ENCODE data around the gene RNPEPL1. TPM values are rescaled to one million over a fixed set of nuclear protein-coding genes. Genes with fewer than 3 reads are reported as not detected.
"Not testable (repeated sequence)": the region's sequence is repeated elsewhere in the genome, so short reads cannot be mapped to it uniquely, and the experiment has no call there.

Gene RNPEPL1
- total RNA-seq, 1 donor from 2014 or later = 119 TPM

DNA sequence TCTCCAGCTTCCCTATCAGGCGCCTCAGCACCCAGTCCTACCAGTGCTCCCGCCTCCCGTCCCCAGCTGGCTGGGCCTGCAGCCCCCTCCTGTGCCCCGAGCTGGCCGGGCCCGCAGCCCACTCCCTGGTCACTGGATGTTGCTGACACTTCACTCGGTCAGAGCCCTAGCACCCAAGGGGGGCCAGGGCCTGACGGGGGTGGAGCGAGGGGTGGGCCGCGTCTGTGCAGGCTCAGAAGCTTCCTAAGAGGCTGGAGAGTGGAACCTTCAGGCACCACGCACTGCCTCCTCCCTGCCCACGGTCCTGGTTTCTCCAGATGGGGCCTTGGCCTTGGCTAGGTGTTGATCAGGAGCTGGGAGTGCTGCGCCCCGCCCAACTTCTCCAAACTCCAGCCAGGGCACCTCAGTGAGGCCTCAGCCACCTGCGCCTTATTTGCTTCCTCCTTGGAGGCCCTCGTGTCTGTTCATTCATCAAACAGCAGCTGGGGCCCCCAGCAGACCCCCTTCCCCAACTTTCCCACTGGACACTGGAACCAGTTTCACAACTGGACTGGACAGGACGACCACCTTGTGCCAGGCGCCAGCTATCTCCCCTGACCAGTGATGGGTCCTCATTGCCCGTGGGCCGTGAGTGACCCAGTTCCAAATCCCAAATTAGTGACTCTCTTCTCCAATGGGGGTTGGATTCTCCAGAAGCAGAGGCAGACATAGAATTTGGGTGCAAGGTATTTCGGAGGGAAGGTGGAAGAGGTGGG lies 35.0 kb downstream of the RNPEPL1 start:
- intact Hi-C loops (cut with micrococcal nuclease) = no loop called here

DNA sequence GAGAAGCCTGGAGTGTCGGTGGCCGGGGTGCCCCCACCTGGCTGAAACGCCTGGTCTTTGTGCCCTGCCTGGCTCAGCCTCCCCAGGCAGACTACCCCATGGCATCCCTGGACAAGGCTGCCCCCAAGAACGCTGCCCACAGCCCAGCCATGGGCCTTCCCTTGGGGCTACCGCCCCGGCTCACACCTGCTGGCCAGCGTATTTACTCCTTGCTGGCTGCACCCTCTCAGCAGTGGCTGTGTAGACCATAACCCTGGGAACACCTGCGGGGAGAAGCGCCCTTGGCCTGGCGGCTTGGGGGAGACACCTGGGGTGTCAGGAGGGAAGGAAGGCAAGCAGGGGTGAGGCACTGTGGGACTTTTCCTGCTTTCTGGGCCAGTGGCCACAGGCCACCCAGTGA lies 35.6 kb downstream of the RNPEPL1 start:
- intact Hi-C loops (cut with micrococcal nuclease) = no loop called here

DNA sequence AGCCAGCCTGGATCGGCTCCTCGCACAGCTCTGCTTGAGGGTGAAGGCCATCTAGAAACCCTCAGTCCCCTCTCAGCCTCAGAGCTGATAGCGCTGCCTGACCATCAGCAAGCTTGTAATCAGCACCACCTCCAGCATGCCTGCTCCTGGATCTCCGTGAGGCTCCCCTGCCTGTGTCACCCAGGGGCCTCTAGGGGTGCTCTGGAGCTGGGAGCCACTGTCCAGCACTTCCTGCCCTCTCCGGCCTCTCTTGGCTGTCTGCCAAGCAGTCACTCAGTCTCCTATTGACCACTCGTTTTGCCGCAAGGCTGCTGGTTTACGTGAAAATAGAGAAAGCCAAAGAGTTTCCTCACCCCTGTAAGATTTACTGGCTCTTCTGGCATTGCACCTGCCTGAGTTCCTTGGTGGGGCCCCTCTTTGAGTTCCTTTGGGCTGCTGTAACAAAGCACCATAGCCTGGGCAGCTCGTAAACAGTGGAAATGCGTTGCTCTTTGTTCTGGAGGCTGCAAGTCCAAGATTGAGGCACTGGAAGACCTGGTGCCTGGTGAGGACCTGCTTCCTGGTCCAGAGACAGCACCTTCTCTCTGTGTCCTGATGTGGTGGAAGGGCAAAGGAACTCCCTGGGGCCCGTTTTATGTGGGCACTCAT lies 36.1 kb downstream of the RNPEPL1 start:
- intact Hi-C loops (cut with micrococcal nuclease) = no loop called here

DNA sequence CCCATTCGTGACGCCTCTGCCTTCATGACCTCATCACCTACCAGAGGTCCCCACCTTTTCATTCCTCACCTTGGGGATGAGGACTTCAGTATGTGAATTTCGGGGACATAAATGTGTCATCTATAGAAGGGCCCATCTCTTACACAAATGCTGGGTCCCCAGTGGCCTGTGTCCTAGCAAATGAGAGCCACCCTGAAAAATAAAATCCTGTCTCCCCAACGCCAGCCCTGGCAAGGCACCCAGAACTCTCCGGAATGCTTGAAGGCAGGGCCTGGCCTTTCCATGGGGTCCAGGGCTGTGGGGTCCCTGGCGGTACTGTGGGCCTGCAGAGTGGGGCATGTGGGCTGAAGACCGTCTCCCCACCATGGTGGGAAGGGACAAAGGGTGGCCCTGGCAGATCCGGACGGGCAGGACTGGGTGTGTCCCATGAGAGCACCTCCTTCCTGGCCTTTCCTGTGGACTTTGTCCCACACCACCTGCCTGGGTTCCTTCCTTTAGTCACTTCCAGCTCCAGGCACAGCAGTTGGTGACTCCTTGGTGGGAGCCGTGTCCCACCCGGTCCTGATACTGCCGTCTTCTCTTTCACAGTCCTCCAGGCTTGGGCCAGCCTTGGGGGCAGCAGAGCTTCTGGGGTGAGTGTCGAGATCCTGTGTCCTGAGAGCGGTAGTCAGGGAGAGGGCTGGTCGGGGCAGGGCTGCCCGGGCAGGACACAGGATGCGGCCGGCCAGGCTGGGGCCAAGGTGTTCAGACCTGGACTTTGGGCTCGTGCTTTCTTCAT lies 36.8 kb downstream of the RNPEPL1 start:
- intact Hi-C loops (cut with micrococcal nuclease) = no loop called here

DNA sequence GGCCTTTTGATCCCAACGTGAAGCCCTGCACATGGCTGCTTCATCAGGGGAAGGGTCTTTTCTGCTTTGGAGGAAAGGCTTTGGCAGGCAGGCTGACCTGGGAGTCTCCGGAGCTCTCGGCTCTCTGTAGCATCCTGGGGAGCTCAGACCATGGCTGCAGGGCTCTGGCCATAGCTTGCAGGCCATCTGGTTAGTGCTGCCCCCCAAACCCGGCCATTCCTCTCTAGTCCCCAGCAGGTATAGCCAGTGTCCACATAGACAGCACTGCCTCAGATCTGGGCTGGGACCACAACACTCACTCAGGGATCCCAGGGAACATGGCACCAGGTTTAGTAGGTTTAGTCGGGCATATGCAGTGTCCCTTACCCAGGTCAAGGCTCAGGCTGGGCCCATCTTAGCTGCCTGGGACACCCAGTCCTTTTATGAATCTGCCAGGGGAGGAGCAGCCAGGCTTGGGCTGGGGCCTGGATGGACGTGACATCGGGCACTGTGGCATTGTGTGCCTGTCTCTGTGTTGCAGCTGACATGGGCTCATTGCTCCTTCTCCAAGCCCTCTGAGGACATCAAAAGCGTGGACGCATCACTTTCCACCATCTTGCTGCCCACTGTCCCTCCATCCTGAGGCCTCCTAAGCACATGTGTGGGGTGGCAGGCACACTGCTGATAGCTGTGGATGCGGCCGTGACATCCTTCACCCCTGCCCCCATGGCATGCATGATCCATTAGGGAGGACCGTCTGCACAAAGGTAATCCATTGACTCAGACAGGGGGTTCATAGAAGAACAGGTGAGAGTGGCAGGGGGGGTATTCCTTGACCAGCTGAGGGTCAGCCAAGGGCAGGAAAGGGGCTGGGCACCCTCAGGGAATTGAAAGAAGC lies 37.8 kb downstream of the RNPEPL1 start:
- intact Hi-C loops (cut with micrococcal nuclease) = no loop called here

DNA sequence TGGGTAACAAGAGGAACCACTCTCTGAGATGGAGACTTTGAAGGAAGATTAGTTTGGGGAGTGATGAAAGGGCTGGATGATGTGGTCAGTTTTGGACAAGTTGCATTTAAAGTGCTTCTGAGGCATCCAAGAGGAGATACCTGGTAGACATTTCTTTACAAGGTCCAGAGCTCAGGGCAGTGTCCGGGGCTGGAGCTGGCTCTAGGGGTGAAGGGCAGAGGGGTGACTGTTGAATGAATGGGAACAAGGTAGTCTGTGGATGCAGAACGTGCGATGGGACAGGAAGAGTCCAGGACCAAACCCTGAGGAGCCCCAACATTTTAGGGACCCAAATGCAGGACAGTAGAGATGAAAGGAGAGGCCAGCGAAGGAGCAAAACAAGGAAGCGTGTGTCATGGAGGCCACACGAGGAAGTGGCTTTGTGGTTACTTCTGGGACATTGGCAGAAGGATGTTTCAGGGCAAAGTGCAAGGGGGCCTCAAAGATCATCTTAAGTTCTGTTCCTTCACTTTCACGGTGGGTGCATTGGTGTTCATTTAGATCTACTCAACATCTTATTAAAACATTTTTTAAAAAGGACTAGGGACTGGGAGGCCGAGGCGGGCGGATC lies 43.4 kb downstream of the RNPEPL1 start:
- intact Hi-C loops (cut with micrococcal nuclease) = no loop called here

DNA sequence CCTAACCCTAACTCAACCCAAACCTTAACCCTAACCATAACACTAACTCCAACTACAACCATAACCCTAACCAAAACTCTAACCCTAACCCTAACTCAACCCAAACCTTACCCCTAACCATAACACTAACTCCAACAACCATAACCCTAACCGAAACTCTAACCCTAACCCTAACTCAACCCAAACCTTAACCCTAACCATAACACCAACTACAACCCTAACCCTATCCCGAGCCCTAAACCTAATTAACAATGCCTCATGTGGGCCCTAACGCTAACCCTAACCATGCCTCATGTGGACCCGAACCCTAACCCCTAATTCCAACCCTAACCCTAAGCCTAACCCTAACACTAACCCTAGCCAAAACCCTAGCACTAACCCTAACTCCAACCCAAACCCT lies 45.5 kb downstream of the RNPEPL1 start:
- intact Hi-C loops (cut with micrococcal nuclease) = loop anchor here (1.0 kb wide), 1 partner anchor 8 kb away; no protein-coding TSS in a partner anchor

DNA sequence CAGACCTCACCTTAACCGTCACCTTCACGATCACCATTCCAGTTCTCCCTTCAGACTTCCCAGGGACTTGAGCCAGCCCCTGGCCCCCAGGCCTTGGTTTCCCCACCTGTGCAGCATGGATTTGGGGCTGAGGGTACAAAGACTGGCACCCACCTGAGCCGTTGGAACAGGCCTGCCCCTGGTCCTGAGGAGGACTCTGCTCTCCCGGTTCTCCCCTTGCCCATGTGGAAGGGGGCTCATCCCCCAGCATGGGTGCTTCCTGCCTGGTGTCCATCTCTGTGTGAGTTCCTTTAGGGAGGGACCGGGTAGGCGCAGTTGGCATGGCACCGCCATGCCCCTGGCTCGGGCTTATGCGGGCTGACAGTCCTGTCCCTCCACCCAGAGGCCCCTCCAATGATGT lies 46.1 kb downstream of the RNPEPL1 start:
- intact Hi-C loops (cut with micrococcal nuclease) = no loop called here

DNA sequence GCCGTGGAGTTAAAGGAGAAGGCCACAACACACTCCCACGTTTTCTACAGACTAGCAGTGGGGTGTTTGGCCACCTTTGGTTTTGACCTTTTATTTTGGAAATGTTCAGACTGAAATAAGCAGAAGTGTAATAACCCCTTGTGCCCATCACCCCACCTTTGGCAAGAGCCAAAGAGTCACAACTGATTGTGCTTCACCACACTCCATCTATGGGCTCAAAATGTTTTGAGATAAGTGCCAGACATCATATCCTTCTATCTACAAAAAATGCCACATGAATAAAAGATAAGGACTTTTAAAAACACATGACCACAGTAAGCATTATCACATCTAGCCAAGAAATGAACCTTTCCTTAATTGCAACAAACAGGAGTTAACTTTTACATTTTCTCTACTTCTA lies 47.1 kb downstream of the RNPEPL1 start:
- intact Hi-C loops (cut with micrococcal nuclease) = no loop called here

DNA sequence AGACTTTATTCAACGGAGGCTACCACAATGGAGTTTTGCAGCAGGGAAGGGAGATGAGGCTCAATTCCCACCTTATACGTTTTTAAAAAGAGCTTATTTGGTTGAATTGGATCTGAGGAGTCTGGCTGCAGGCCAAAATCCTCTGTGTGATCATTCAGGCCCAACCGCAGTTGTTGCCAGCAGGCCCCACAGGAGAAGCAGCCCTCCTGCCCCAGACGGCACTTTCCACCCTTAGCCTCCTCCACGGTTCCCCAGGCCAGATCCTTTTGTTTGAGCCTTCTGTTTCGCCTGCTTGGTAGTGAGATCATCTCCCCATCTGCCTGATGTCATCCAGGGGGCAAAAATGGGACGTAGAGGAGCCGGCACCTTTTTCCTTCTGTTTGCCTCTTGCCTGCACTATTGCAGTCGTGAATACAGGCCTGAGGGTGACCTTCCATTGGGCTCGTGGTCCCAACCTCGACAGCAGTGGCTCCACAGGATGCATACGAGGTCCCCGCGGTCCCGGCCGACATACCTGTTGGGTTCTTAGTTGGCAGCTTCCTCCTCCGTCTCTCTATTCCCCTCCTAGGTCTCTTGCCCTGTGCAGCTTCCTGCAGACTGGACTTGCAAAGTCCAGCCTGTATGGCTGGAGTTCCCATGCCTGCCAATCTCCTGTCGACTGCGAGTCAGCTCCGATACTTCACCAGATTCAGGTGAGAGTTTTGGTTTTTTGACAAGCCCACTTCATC lies 47.7 kb downstream of the RNPEPL1 start:
- intact Hi-C loops (cut with micrococcal nuclease) = no loop called here

DNA sequence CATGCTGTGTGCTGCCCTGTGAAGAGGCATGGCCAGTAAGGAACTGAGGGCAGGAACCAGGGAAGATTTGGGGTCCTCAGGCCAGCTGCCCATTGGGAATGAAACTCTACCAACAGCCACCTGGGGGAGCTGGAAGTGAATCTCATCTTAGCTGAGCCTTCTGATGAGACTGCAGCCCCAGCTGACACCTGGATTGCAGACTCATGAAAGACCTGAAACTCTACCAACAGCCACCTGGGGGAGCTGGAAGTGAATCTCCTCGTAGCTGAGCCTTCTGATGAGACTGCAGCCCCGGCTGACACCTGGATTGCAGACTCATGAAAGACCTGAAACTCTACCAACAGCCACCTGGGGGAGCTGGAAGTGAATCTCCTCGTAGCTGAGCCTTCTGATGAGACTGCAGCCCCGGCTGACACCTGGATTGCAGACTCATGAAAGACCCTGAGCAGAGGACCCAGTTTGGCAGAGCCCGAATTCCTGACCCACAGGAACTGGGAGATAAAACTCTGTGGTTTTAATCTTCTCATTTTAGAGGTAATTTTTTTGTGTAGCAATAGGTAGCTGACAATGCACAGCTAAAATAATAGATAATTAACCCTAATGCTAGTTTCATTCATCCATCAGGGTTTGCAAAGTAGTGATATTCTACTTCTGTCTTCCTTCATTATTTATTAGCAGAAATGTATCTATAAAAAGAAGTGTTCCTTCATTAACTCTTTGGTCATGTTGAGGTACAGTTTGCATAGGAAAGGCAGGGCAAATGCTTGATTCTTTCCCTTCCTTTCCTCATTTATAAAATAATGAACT lies 48.8 kb downstream of the RNPEPL1 start:
- intact Hi-C loops (cut with micrococcal nuclease) = not testable (repeated sequence)

DNA sequence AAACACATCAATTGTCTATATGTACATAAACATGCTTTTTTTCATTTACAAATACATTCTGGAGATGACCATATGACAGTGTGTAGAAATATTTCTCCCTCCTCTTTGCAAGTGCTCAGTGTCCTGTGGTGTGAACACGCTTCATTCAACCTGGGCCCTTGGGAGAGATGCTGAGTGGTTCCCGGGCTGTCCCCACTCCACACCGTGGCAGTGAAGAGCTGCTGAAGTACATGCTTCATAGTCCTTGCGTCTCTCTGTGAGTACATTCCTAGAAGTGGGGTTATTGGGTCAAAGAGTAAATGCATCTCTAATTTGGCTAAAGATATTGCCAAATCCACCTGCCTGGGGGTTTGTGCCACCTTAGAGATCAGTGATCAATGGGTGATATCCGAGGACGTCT lies 50.5 kb downstream of the RNPEPL1 start:
- intact Hi-C loops (cut with micrococcal nuclease) = no loop called here

DNA sequence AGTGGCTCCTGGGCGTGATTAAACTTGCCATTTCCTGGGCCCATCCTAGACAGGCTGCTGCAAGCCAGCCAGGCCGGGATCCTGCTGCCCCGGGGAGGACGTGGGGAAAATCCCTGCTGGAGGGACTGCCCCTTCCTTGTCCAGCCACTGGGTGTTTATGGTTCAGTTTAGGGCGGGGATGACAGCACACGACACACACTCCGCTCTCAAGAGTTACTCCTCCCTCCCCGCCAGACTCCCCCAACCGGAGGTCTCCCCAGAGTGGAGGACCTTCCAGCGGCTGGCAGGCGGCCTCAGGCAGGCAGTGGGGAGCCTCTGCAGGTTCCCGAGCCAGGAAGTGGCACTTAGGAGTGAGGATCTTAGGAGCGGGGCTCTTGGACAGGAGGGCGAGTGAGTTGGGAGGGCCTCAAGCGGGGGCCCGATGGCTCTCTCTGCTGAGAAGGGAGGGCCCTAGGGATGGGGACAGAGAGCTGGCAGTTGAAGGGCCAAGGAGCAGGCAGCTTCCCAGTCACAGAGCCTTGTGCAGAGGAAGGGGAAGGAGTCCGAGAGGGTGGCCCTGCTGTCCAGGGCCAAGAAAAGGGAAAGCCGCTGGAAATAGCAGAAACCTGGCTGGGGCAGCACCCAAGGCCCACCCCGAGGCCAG lies 51.3 kb downstream of the RNPEPL1 start:
- intact Hi-C loops (cut with micrococcal nuclease) = no loop called here

DNA sequence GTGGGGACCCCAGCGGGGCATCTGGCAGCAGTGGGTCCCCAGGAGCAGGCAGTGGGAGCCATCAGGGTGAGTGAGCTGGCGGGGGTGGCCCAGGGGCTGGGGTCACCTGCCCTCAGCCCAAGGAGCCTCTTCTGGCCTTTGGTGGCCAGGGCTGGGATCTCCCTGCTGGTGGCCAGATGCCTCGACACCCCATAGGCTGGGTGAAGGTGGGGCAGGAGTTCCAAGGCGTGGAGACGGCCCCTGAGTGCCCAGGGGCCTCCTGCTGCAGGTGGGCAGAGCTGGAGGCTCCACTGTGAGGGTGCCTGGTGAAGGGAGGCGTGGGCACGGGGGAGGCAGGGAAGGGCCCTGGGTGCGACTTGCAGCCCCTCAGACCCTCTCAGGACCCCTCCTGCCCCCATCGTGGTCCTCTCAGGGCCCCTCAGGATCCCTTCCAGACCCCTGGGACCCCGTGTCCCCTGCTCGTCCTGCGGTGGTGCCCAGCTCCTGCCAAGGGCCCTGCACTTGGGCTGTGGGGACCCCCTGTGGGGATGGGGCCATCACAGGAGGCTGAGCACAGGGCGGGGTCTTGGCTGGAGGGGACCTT lies 52.0 kb downstream of the RNPEPL1 start:
- intact Hi-C loops (cut with micrococcal nuclease) = no loop called here

DNA sequence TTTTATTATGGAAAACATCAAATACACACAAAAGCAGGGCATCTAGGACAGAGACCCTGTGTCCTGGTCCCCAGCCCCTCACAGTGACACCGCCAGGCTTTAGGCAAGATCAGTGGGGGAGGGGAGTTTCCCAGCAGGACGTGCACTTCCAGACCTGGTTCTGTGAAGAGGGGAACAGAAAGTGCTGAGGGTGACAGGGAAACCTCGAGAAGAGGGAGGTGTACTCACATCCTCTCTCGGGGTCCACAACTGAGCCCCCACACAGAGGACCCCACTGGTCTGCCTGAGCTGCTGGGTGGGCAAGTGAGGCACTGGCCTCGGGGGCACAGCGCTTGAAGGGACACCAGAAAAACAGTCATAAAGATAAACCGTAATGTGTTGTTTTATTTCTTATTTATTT lies 52.6 kb downstream of the RNPEPL1 start:
- intact Hi-C loops (cut with micrococcal nuclease) = loop anchor here (1.0 kb wide), 3 partner anchors 8 to 60 kb away; partner anchors contain the start of gene CAPN10

DNA sequence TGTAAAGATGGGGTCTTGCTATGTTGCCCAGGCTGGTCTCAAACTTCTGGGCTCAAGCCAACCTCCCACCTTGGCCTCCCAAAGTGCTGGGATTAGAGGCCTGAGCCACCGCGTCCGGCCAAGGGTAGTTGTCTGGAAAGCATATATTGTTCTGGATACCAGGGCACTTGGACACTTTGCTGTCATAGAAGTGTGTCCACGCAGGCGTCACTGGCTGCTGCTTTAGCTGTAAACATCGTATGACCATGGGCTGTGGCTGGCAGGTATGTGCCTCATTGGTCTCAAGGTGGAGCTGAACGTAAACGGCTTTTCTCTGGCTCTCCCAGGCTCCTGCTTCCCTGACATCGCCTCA lies 53.8 kb downstream of the RNPEPL1 start:
- intact Hi-C loops (cut with micrococcal nuclease) = no loop called here

DNA sequence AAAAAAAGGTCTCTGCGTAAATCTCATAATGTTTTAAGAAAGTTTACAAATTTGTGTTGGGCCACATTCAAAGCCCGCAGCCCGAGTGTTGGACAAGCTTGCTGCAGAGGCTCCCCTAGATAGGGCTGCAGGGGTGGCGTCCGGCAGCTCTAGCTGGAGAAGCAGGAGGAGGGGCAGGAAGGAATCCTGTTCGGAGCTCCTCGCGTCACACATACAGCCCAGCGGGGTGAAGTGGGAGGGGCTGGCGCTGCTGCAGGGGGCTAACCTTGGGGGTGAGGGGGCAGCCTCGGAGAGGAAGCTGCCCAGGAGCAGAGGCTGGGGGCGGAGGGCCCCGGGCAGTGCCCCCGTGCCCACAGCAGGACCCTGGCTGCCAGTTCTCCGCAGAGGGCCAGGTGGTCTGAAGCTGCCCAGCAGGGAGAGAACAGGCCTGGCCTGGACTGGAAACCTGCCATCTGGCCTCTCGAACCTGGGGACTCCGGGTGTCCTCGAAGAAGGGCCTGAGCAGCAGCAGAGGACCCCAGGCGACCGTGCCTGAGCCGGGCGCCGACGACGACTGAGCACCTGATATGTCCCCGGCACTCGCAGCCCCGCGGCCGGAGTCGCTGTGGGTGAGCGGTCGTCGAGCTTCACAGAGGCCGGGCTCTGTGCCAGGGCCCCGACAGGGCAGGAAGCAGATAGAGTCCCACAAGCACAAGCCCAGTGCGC lies 54.4 kb downstream of the RNPEPL1 start:
- intact Hi-C loops (cut with micrococcal nuclease) = no loop called here

DNA sequence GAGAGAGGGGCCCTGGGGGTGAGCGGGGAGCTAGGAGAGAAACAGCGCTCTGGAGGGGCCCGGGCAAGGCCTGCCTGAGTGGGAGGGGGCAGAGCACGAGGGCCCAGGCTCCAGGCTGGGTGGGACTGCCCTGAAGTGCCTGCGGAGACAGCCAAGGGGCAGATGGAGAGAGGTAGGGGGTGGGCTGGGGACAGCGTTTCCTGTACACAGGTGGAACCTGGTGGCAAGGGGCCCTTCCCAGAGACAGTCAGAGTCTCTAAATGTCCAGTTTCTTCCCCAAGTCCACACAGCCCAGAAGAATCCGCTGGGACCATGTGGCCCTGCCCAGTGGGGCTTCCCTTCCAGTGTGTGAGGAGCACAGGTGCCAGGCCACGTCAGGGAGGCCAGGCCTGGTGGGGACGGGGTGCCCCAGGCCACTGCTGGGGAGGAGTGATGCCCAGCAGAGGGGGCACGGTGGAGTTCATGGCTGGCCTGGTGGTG lies 55.3 kb downstream of the RNPEPL1 start:
- intact Hi-C loops (cut with micrococcal nuclease) = no loop called here
